Kidney (tissue), 14 donors: ENCODE results near the gene FRAS1. TPM values are rescaled to one million over a fixed set of nuclear protein-coding genes. Genes with fewer than 3 reads are reported as not detected.

Source experiments
- DNase-seq, 5 donors: peaks; one replicate each; pipeline ENCODE4 v3.0.0-alpha.2; 2013 to 2020
- FAIRE-seq: peaks from 2 replicates; lab custom pipeline; 2012; peaks lifted over from hg19 to GRCh38; lab: Jason Lieb, UNC
- H3K27ac ChIP-seq, 2 donors: one replicate each; pipeline ENCODE4 v1.7.0; 2013; ENCODE audit warnings: low read depth in 2 of 2, low read length in 2 of 2, inconsistent platforms in 1 of 2
- H3K27me3 ChIP-seq: one replicate; pipeline ENCODE4 v1.7.1; 2013; ENCODE audit warnings: low read length, inconsistent platforms; ENCODE audit not compliant: control insufficient read depth, insufficient read depth
- H3K36me3 ChIP-seq, 3 donors: one replicate each; pipeline versions ENCODE4 v1.7.0 to v1.7.1; 2013; ENCODE audit warnings: low read length in 3 of 3, control low read depth in 1 of 3, inconsistent platforms in 1 of 3; ENCODE audit not compliant: insufficient read depth in 3 of 3, control insufficient read depth in 2 of 3
- H3K4me1 ChIP-seq, 3 donors: one replicate each; pipeline versions ENCODE4 v1.7.0 to v1.7.1; 2013; ENCODE audit warnings: low read length in 3 of 3, inconsistent platforms in 1 of 3, low read depth in 1 of 3; ENCODE audit not compliant: control insufficient read depth in 2 of 3, insufficient read depth in 2 of 3
- H3K4me3 ChIP-seq, 3 donors: one replicate each; pipeline versions ENCODE4 v1.7.0 to v1.8.1; 2013; ENCODE audit warnings: low read length in 3 of 3, control low read depth in 1 of 3, inconsistent platforms in 1 of 3
- H3K9ac ChIP-seq, 3 donors: one replicate each; pipeline versions ENCODE4 v1.7.0 to v1.7.1; 2013; ENCODE audit warnings: low read length in 3 of 3, control low read depth in 1 of 3, inconsistent platforms in 1 of 3
- H3K9me3 ChIP-seq, 3 donors: one replicate each; pipeline versions ENCODE4 v1.7.0 to v1.7.1; 2013; ENCODE audit warnings: low read length in 3 of 3, control low read depth in 1 of 3, inconsistent platforms in 1 of 3; ENCODE audit not compliant: control insufficient read depth in 2 of 3, insufficient read depth in 1 of 3
- intact Hi-C: fragments of 100-400 bp; cut with DNase I; formaldehyde crosslinking; loops from one replicate; pipeline ENCODE4 v1.11.1; 2022
- polyA plus RNA-seq: library from polyadenylated mRNA; stranded (reverse); fragments of 350-450 nt; fragmentation: Illumina TruSeq; extraction: RNeasy Lipid Tissue Mini Kit (QIAGEN cat#74804); gene quantifications from one replicate; pipeline ENCODE4 v1.2.3, GENCODE V29; 2014; ENCODE audit warnings: low read depth, low replicate concordance; ENCODE audit not compliant: insufficient read depth
- total RNA-seq: library from RNA; stranded (reverse); fragmentation: NEBNext Ultra II Directional; extraction: Animal tissue kit (Norgen Biotek cat#: 25700); gene quantifications from one replicate; pipeline ENCODE4 v1.2.1, GENCODE V29; 2021
- TF ChIP-seq, protein P1 (sequence below): IDR thresholded peaks from 3 replicates; pipeline ENCODE4 v1.5.1; 2012; ENCODE audit warnings: mild to moderate bottlenecking, moderate library complexity, borderline replicate concordance; ENCODE audit not compliant: insufficient read depth; ENCODE audit errors: extremely low read depth
- donor health status: control.
- donor health status: control.
- donor health status: control.
- donor health status: control.
- donor health status: control.
- donor health status: DM: yes; HTN: yes; CAD: no.
- donor health status: Normal renal cell carcinoma (clear cell type).

The FRAS1 gene
- total and polyA plus RNA-seq, 2 donors from 2014 or later, result 6.5 to 31.5 TPM

DNA sequence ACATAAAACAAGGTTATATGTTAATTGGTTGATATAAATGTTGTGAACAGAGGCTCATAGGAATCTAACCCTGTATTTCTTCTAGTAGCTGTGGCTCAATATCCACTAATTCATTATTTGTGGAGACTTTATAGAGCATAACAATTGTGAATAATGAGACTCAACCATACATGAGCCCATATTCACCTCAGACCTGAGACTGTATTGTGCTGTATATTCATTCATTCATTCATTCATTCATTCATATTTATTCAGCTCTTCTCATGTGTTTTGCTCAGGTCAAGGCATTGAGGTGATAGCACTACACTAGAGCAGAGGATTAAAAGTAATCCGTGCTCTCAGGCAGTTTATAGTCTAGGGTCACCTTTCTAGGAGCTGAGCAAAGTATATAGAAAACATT lies 470.0 kb downstream of the FRAS1 start:
- intact Hi-C loops, result no loop called here
- Histone ChIP-seq H3K9me3 (peaks cover 0 to 3% (median 0%) of the 10 kb centered on the region in 3 donors), H3K36me3 (peaks cover 0 to 15% (median 1%) of the 10 kb centered on the region in 3 donors), H3K27ac (no peak overlapping the region), H3K4me3 (no peak overlapping the region), H3K4me1 (no peaks in the 10 kb centered on the region), H3K9ac (no peak overlapping the region), H3K27me3 (no peaks in the 10 kb centered on the region)
- DNase-seq, result no peak
- no peak for FAIRE-seq
- TF ChIP-seq, protein P1, sequence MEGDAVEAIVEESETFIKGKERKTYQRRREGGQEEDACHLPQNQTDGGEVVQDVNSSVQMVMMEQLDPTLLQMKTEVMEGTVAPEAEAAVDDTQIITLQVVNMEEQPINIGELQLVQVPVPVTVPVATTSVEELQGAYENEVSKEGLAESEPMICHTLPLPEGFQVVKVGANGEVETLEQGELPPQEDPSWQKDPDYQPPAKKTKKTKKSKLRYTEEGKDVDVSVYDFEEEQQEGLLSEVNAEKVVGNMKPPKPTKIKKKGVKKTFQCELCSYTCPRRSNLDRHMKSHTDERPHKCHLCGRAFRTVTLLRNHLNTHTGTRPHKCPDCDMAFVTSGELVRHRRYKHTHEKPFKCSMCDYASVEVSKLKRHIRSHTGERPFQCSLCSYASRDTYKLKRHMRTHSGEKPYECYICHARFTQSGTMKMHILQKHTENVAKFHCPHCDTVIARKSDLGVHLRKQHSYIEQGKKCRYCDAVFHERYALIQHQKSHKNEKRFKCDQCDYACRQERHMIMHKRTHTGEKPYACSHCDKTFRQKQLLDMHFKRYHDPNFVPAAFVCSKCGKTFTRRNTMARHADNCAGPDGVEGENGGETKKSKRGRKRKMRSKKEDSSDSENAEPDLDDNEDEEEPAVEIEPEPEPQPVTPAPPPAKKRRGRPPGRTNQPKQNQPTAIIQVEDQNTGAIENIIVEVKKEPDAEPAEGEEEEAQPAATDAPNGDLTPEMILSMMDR, result no peak

- TF ChIP-seq, protein P1, result no peak
- H3K9me3 ChIP-seq, result peaks cover 0 to 3% (median 0%) of the 10 kb centered on the region in 3 donors
- intact Hi-C loops, result no loop called here
- no peaks in the 10 kb centered on the region for H3K4me1 ChIP-seq
- no peak overlapping the region for H3K27ac ChIP-seq
- DNase-seq (no peak), FAIRE-seq (no peak)
- no peak overlapping the region for H3K4me3 ChIP-seq
- no peaks in the 10 kb centered on the region for H3K27me3 ChIP-seq
- peaks cover 0 to 10% (median 2%) of the 10 kb centered on the region in 3 donors for H3K36me3 ChIP-seq
- H3K9ac ChIP-seq, result no peak overlapping the region
Measured at GRCh38 chr4:78527555-78527954, 470.4 kb downstream of the FRAS1 start.

GRCh38 chr4:78528327-78528726 lies 471.2 kb downstream of the FRAS1 start:
- Histone ChIP-seq H3K27ac (no peak overlapping the region), H3K9me3 (peaks cover 0 to 3% (median 0%) of the 10 kb centered on the region in 3 donors), H3K9ac (no peak overlapping the region), H3K27me3 (no peaks in the 10 kb centered on the region), H3K36me3 (peaks cover 0 to 8% (median 2%) of the 10 kb centered on the region in 3 donors), H3K4me1 (no peaks in the 10 kb centered on the region), H3K4me3 (no peak overlapping the region)
- FAIRE-seq, result no peak
- intact Hi-C loops, result no loop called here
- TF ChIP-seq, protein P1, result no peak
- no peak for DNase-seq

- TF ChIP-seq, protein P1, result no peak
- H3K4me1 ChIP-seq, result no peaks in the 10 kb centered on the region
- FAIRE-seq (no peak), DNase-seq (no peak)
- no peaks in the 10 kb centered on the region for H3K27me3 ChIP-seq
- peaks cover under 1 to 8% (median 5%) of the 10 kb centered on the region in 3 donors for H3K36me3 ChIP-seq
- H3K4me3 ChIP-seq, result no peak overlapping the region
- peaks cover 0 to 3% (median 0%) of the 10 kb centered on the region in 3 donors for H3K9me3 ChIP-seq
- H3K27ac ChIP-seq, result no peak overlapping the region
- H3K9ac ChIP-seq, result no peak overlapping the region
- intact Hi-C loops, result no loop called here
Measured at GRCh38 chr4:78529569-78530209, 472.6 kb downstream of the FRAS1 start.
